ENCODE measurements around the gene MAS1L. TPM values are rescaled to one million over a fixed set of nuclear protein-coding genes. Genes with fewer than 3 reads are reported as not detected.

Gene MAS1L
- total RNA-seq, 1 experiment from 2014 or later = not detected

DNA sequence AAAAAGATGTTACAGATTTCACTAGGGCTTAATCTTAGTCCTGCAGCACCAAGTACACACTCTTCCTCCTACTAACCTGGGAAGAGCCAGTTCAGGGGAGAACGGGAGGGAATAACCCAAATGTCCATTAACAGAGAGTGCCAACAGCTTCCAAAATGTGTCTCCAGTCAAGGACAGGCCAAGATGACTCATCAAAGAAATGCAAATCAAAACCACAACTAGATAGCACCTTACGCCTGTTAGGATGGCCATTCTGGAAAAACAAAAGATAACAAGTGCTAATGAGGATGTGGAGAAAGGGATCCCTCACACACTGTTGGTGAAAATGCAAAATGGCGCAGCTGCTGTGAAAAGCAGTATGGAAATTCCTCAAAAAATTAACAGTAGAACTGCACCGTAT is 3.8 kb upstream of the MAS1L start:
- Histone ChIP-seq H3K18ac (ENCODE audit: insufficient read length, low read depth, low read length) (no peak overlapping the region), H2BK15ac (ENCODE audit: low read depth, low read length) (no peak overlapping the region), H2BK120ac (ENCODE audit: low read depth, low read length, poor library complexity, severe bottlenecking) (no peak overlapping the region), H2BK12ac (ENCODE audit: insufficient read length, low read depth, low read length) (no peak overlapping the region), H3K14ac (ENCODE audit: insufficient read depth, low read length) (no peak overlapping the region), H3K79me1 (ENCODE audit: insufficient read depth, low read depth, low read length, poor library complexity, severe bottlenecking) (no peaks in the 10 kb centered on the region), H3T11ph (ENCODE audit: low read length) (no peak overlapping the region), H3K27ac (ENCODE audit: insufficient read length, low read depth, low read length) (no peak overlapping the region), H2AFZ (ENCODE audit: low read length) (no peak overlapping the region), H4K8ac (replicated peaks; ENCODE audit: insufficient read length, low read depth, low read length) (no peak overlapping the region), H4K5ac (ENCODE audit: insufficient read length, low read depth, low read length) (no peak overlapping the region), H2BK5ac (ENCODE audit: insufficient read length, low read length) (no peak overlapping the region), H3K9me3 (ENCODE audit: control insufficient read depth, low read depth, low read length) (no peaks in the 10 kb centered on the region), H3K9ac (ENCODE audit: extremely low read depth, insufficient read length, low read length) (no peak overlapping the region), H3K79me2 (ENCODE audit: insufficient read depth, low read length) (no peaks in the 10 kb centered on the region), H4K91ac (ENCODE audit: insufficient read length, low read depth, low read length) (no peak overlapping the region), H3K4me2 (ENCODE audit: insufficient read depth, insufficient read length, low read length) (no peak overlapping the region), H3K4me1 (ENCODE audit: insufficient read depth, low read length) (no peaks in the 10 kb centered on the region), H3K4ac (ENCODE audit: low read depth, low read length) (no peak overlapping the region), H3K56ac (ENCODE audit: insufficient read length, low read depth, low read length) (no peak overlapping the region), H3K23me2 (ENCODE audit: insufficient read length, low read depth, low read length, poor library complexity, severe bottlenecking) (no peaks in the 10 kb centered on the region), H2AK5ac (ENCODE audit: insufficient read length, low read length) (no peak overlapping the region), H3K27me3 (ENCODE audit: insufficient read depth, low read length) (no peaks in the 10 kb centered on the region), H2BK20ac (ENCODE audit: low read depth, low read length, poor library complexity, severe bottlenecking) (no peak overlapping the region), H3K23ac (ENCODE audit: insufficient read length, low read depth, low read length) (no peak overlapping the region), H4K20me1 (ENCODE audit: control insufficient read depth, insufficient read depth, insufficient read length) (no peaks in the 10 kb centered on the region)
- peaks cover 3% of the 10 kb centered on the region; the same call in 1 of the 2 replicates for H3K27me3 Mint-ChIP-seq (ENCODE audit: low read depth)
- no peak overlapping the region for H3K27ac Mint-ChIP-seq
- H3K36me3 Mint-ChIP-seq (ENCODE audit: insufficient read depth in 1 of 3, low read depth in 3 of 3) = no peaks in the 10 kb centered on the region
- no peak for TF ChIP-seq CTCF (conservative IDR thresholded peaks at IDR 0.05)
- DNase-seq = peak; percentile 10
- H3K4me1 Mint-ChIP-seq = peaks cover 0 to 8% of the 10 kb centered on the region in 2 experiments; a peak in 3 of 4 replicates
- no peak overlapping the region for H3K4me3 Mint-ChIP-seq
- no CpG with 5 or more reads among the region's 4 CpGs for WGBS (ENCODE audit: extremely low coverage, insufficient read length, low lambda C conversion rate)
- H3K9me3 Mint-ChIP-seq = no peaks in the 10 kb centered on the region; a peak in 1 of 5 replicates
